ENCODE measurements around the gene MEX3A. TPM values are rescaled to one million over a fixed set of nuclear protein-coding genes. Genes with fewer than 3 reads are reported as not detected.
"Not testable (repeated sequence)": the region's sequence is repeated elsewhere in the genome, so short reads cannot be mapped to it uniquely, and the experiment has no call there.

MEX3A gene
- polyA plus RNA-seq, 1 donor = 21.8 TPM

GRCh38 chr1:156078728-156079127, 3.5 kb downstream of the MEX3A start:
- DNase-seq (ENCODE audit: low read depth) = no peak

DNA sequence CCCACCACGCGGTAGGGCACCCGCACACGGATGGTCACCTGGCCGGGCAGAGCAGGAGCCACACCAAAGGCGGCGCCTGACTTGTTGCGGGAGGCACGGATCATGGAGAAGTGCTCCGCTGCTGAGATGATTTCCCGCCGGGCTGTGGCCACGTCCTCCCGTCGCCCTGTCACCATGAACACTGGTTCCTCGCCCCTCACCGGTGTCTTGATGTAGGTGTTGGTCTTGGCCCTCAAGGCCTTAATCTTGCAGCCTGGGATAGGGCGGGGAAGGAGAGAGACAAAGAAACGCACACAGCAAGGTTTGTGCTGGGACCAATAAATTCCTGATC, 4.9 kb downstream of the MEX3A start:
- no peak for DNase-seq (ENCODE audit: low read depth)

- no peak for DNase-seq (ENCODE audit: low read depth)
Measured at GRCh38 chr1:156076609-156077429, 5.4 kb downstream of the MEX3A start.

DNA sequence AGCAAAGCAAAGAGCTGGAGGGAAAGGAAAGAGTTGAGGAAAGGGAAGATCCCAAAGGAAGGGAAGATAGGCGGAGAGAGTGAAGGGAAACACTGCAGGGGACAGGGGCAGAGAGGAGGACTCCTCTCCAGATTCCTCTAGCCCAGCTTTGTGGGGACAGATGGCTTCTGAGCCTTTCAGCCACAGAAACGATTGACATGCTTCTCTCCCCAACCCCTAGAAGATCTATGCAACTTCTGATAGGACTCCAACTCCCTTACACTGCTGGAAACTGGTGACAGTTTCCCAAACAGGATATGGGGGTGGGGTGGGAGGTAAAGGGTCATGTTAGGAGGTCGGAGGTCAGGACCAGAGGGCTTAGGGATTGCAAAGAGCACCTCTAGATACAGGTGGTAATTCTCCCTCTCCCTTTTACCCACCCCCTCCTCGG, 6.5 kb downstream of the MEX3A start:
- no peak for DNase-seq (ENCODE audit: low read depth)

DNA sequence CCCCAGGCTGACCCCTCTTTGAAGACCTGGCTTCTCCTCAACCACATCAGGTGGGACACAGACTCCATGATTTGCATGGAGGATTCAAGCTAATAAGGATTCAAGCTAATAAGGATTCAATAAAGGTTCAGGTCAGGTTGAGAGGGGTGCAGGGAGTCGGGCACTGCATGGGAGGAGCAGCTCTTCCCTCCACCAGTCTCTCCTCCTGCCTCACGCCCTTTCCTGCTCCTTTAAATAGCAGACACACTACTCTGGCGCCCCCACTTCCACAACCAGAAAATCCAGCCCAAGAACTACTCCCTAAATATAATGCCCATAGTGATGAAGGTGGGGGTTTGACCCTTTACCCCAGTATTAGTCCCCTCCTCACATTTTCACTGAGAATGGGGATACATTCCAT, 7.1 kb downstream of the MEX3A start:
- DNase-seq (ENCODE audit: low read depth) = no peak

- DNase-seq (ENCODE audit: low read depth) = no peak
Measured at GRCh38 chr1:156074661-156075060, 7.6 kb downstream of the MEX3A start.

- no peak for DNase-seq (ENCODE audit: low read depth)
Measured at GRCh38 chr1:156073740-156074139, 8.5 kb downstream of the MEX3A start.

GRCh38 chr1:156073110-156073687, 9.1 kb downstream of the MEX3A start:
- no peak for DNase-seq (ENCODE audit: low read depth)

DNA sequence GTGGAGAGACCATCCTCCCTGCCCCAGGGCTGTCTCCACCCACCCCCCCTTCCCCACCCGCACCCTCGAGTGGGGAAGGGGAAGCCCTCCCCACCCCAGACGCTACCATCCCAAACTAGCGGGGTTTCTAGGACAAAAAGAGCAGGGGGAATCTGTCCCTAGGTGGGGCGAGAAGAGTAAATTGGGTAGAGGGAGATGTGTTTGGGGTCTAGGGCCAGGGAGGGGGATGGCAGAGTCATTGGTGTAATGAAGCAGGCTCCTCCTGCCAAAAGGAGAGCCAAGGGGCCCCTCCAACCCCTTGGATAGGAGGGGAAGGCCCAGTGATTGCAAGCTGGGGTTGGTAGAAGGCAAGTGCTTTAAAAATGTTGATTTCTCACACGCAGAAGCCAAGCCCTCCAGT, 10.0 kb downstream of the MEX3A start:
- no peak for DNase-seq (ENCODE audit: low read depth)

GRCh38 chr1:156071332-156071816, 10.9 kb downstream of the MEX3A start:
- not testable (repeated sequence) for DNase-seq (ENCODE audit: low read depth)

- no peak for DNase-seq (ENCODE audit: low read depth)
Measured at GRCh38 chr1:156070548-156070947, 11.7 kb downstream of the MEX3A start.

DNA sequence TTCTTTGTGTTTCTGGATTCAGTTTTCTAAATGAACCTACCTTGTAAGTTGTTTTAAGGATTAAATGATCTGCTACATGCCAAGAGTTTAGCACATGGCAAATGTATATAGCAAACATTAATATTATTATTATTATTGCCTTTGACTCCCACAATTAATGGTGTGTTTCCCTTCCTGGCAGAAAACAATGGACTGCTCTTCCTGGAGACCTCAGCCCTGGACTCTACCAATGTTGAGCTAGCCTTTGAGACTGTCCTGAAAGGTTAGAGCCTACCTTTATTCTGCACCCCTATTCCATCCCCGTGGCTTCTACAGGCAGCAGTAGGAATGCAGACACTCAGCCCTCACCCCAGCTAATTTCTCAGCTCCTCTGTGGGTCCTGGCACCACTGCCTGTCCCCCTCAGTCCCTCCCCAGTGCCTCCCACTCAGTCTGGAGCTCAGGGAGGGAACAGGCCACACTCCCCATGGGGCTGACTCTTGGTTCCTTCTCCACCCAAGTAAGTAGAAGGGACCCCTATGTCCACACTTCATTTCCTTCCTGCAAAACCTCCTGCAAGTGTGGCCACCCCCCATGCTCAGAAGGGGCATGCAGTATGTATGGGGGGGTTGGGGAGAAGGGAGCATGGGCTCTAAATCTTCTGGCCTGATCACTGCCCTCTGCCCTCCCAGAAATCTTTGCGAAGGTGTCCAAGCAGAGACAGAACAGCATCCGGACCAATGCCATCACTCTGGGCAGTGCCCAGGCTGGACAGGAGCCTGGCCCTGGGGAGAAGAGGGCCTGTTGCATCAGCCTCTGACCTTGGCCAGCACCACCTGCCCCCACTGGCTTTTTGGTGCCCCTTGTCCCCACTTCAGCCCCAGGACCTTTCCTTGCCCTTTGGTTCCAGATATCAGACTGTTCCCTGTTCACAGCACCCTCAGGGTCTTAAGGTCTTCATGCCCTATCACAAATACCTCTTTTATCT, 12.5 kb downstream of the MEX3A start:
- no peak for DNase-seq (ENCODE audit: low read depth)

DNA sequence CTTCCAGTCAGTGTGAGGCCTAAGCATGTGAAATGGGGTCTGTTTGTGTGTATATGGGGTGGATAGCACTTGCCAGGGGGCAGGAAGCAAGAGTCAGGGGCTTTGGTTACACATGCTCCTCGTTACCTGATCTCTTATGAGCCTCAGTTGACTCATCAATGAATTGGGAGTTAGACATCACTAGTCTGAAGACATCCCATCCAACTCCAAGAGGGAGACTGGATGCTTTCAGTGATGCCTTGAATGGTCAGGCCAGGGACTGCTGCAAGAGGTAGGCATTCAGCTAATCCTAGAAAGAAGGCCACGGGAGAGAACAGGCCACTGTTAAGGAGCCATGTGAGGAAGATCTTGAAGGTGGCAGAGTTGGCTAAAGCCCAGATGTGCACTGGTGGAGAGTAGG, 15.0 kb downstream of the MEX3A start:
- DNase-seq (ENCODE audit: low read depth) = no peak

- DNase-seq (ENCODE audit: low read depth) = no peak
Measured at GRCh38 chr1:156065871-156066270, 16.4 kb downstream of the MEX3A start.

- DNase-seq (ENCODE audit: low read depth) = no peak
Measured at GRCh38 chr1:156065212-156065611, 17.1 kb downstream of the MEX3A start.

GRCh38 chr1:156064615-156065014, 17.6 kb downstream of the MEX3A start:
- DNase-seq (ENCODE audit: low read depth) = no peak

- no peak for DNase-seq (ENCODE audit: low read depth)
Measured at GRCh38 chr1:156063997-156064285, 18.3 kb downstream of the MEX3A start.

- no peak for DNase-seq (ENCODE audit: low read depth)
Measured at GRCh38 chr1:156062189-156062588, 20.1 kb downstream of the MEX3A start.

DNA sequence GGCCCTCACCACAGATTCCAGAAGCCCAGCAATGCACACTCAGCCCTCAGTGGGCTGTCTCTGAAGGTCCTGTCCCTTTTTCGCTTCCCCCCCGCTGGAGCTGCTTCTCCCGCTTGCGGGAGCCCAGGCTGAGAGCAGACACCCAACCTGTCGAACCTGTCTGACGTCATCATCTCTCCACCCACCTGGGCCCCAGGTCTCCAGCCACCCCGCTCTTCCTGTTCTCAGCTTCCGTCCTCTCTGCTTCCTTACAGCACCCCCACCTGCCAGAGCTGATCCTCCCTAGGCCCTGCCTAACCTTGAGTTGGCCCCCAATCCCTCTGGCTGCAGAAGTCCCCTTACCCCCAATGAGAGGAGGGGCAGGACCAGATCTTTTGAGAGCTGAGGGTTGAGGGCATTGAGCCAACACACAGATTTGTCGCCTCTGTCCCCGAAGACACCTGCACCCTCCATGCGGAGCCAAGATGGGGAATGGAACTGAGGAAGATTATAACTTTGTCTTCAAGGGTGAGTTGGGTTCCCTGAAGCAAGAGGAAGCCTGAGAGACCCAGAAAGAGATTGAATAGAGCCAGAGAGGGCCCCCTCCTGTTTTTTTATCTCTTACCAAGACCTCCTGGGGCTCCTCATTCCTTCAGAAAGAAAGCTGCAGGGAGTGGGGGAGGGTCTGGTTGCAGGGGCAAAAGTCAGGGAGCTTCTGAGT, 21.2 kb downstream of the MEX3A start, which contains the start of gene RAB25:
TSS of gene RAB25 (plus strand) at position 224 of the 700 bp plus-strand sequence. CDS start at position 465, 241 bp downstream.
- DNase-seq (ENCODE audit: low read depth) = no peak

DNA sequence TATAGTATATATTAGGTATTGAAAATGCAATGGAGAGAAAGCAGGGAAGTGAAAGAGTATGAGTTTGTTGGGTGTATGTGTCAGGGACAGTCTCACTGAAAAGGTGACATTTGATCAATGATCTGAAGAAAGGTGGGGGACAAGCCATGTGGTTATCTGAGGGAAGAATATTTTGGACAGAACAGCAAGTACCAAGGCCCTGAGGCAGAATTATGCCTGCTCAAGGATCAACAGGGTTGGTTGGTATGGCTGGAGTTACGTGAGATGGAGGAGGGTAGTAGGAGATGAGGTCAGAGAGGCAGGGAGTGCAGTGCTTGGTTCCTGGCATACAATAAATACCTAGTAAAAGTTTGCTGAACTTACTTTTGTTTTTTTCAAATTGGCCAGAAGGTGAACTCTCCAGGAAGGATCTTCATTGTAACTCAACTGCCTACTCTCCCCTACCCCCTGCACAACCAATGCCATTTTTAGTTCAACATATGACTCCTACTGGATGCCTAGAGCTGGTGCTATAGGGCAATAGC, 25.9 kb downstream of the MEX3A start:
- DNase-seq (ENCODE audit: low read depth) = no peak

- DNase-seq (ENCODE audit: low read depth) = no peak
Measured at GRCh38 chr1:156055281-156056048, 26.8 kb downstream of the MEX3A start.

Measured in forelimb muscle (tissue), 1 donor.